PC-9 (cell line): ENCODE data around the gene TBRG4. TPM values are rescaled to one million over a fixed set of nuclear protein-coding genes. Genes with fewer than 3 reads are reported as not detected.

Experiments
- BruUV-seq: library from RNA; stranded (reverse); fragments of 400-500 nt; replicated peaks from 2 replicates; lab custom pipeline; 2021; lab: Mats Ljungman, UMichigan
- CTCF ChIA-PET: fragments of 300-600 bp; sonication (Branson Sonifier 250); formaldehyde crosslinking; loops from one replicate; lab custom pipeline; 2022; ENCODE audit warnings: antibody characterized with exemption; lab: Charles Lee
- POLR2A ChIA-PET: fragments of 300-600 bp; sonication (Branson Sonifier 250); formaldehyde crosslinking; loops from one replicate; lab custom pipeline; 2022; ENCODE audit warnings: antibody characterized with exemption; ENCODE audit not compliant: unreplicated experiment; lab: Charles Lee
- DNase-seq, 2 experiments: peaks; one replicate each; pipeline versions ENCODE4 v3.0.0 to v3.0.0-alpha.2; 2015 to 2022; ENCODE audit warnings: mixed read lengths in 1 of 2
- H2AFZ ChIP-seq: fragments of 200-600 bp; sonication (generic); 2 replicates; pipeline ENCODE4 v1.8.1; 2017; ENCODE audit warnings: antibody characterized with exemption
- H3F3A ChIP-seq: fragments of 200-600 bp; sonication (generic); 2 replicates; pipeline ENCODE4 v1.8.1; 2017; ENCODE audit warnings: antibody characterized with exemption, mild to moderate bottlenecking, low read depth; ENCODE audit not compliant: insufficient read depth
- H3K27ac ChIP-seq: fragments of 200-600 bp; sonication (generic); 2 replicates; pipeline ENCODE4 v1.6.1; 2016; ENCODE audit warnings: mixed run types
- H3K27me3 ChIP-seq: fragments of 200-600 bp; sonication (generic); 2 replicates; pipeline ENCODE4 v1.6.1; 2016; ENCODE audit warnings: low read depth, mixed run types; ENCODE audit not compliant: insufficient read depth
- H3K36me3 ChIP-seq: fragments of 200-600 bp; sonication (generic); 2 replicates; pipeline ENCODE4 v1.6.1; 2016; ENCODE audit warnings: low read depth, mixed run types
- H3K4me1 ChIP-seq: fragments of 200-600 bp; sonication (generic); replicated peaks from 2 replicates; pipeline ENCODE4 v1.6.1; 2016; ENCODE audit warnings: mixed run types; ENCODE audit not compliant: insufficient read depth
- H3K4me2 ChIP-seq: fragments of 200-600 bp; sonication (generic); 2 replicates; pipeline ENCODE4 v1.6.1; 2017; ENCODE audit warnings: mixed run types
- H3K4me3 ChIP-seq: fragments of 200-600 bp; sonication (generic); 2 replicates; pipeline ENCODE4 v1.6.1; 2016; ENCODE audit warnings: mixed run types
- H3K79me2 ChIP-seq: fragments of 200-600 bp; sonication (generic); 2 replicates; pipeline ENCODE4 v1.6.1; 2017; ENCODE audit warnings: low read depth, mixed run types
- H3K9me2 ChIP-seq: fragments of 200-600 bp; sonication (generic); 2 replicates; pipeline ENCODE4 v1.8.1; 2017; ENCODE audit warnings: mild to moderate bottlenecking; ENCODE audit not compliant: insufficient read depth
- H3K9me3 ChIP-seq: fragments of 200-600 bp; sonication (generic); 2 replicates; pipeline ENCODE4 v1.8.1; 2016; ENCODE audit warnings: low read depth; ENCODE audit not compliant: insufficient read depth
- H4K20me1 ChIP-seq: fragments of 200-600 bp; sonication (generic); 2 replicates; pipeline ENCODE4 v1.8.1; 2017; ENCODE audit not compliant: insufficient read depth
- CTCF ChIP-seq: fragments of 200-600 bp; sonication (generic); conservative IDR thresholded peaks from 2 replicates; pipeline ENCODE4 v1.6.1; 2017; ENCODE audit warnings: mixed run types, antibody characterized with exemption, mild to moderate bottlenecking, moderate library complexity
- EZH2 ChIP-seq: fragments of 200-600 bp; sonication (generic); IDR thresholded peaks from 2 replicates; pipeline ENCODE4 v1.8.0; 2017; ENCODE audit warnings: antibody characterized with exemption, low read depth
- intact Hi-C: fragments of 100-400 bp; cut with micrococcal nuclease; formaldehyde crosslinking; loops from one replicate; pipeline ENCODE4 v1.10.0; 2022; ENCODE audit not compliant: unreplicated experiment
- total RNA-seq: library from RNA; stranded (reverse); gene quantifications from 2 replicates; pipeline ENCODE4 v1.2.3, GENCODE V29; 2021

Gene TBRG4
- total RNA-seq, 1 experiment from 2014 or later: 120 TPM

- intact Hi-C loops: no loop called here
- no peak overlapping the region for H3K4me3 ChIP-seq
- peaks cover 11% of the 10 kb centered on the region for H3K4me1 ChIP-seq
- BruUV-seq: no TSS peak
- no peaks in the 10 kb centered on the region for H3K27me3 ChIP-seq
- TF ChIP-seq CTCF (no peak), EZH2 (no peak)
- DNase-seq: no peak
- H4K20me1 ChIP-seq: no peaks in the 10 kb centered on the region
- no peaks in the 10 kb centered on the region for H3K9me2 ChIP-seq
- no peaks in the 10 kb centered on the region for H3K79me2 ChIP-seq
- CTCF ChIA-PET: no interaction called here
- H3K36me3 ChIP-seq: no peaks in the 10 kb centered on the region
- POLR2A ChIA-PET: no interaction called here
- no peak overlapping the region for H2AFZ ChIP-seq
- no peak overlapping the region for H3K27ac ChIP-seq
- H3F3A ChIP-seq: peaks cover 28% of the 10 kb centered on the region; the same call in 1 of the 2 replicates
- H3K9me3 ChIP-seq: no peaks in the 10 kb centered on the region
- no peak overlapping the region for H3K4me2 ChIP-seq
Observed at GRCh38 chr7:45086331-45087065, 25.0 kb downstream of the TBRG4 start.

- Histone ChIP-seq H3K4me3 (no peak overlapping the region), H3K27me3 (no peaks in the 10 kb centered on the region), H2AFZ (no peak overlapping the region), H3K79me2 (no peaks in the 10 kb centered on the region), H3K9me3 (no peaks in the 10 kb centered on the region), H3F3A (peaks cover 26% of the 10 kb centered on the region; the same call in 1 of the 2 replicates), H4K20me1 (no peaks in the 10 kb centered on the region), H3K27ac (no peak overlapping the region), H3K9me2 (no peaks in the 10 kb centered on the region), H3K4me1 (peaks cover 11% of the 10 kb centered on the region), H3K36me3 (no peaks in the 10 kb centered on the region), H3K4me2 (no peak overlapping the region)
- ChIA-PET POLR2A (no interaction called here), CTCF (no interaction called here)
- DNase-seq: no peak
- intact Hi-C loops: no loop called here
- no TSS peak for BruUV-seq
- TF ChIP-seq CTCF (no peak), EZH2 (no peak)
Observed at GRCh38 chr7:45085619-45086200, 25.8 kb downstream of the TBRG4 start.

GRCh38 chr7:45084901-45085618, 26.4 kb downstream of the TBRG4 start:
- CTCF ChIA-PET: no interaction called here

More at GRCh38 chr7:45084901-45085618, 26.4 kb downstream of the TBRG4 start:
- Histone ChIP-seq H3K27ac (no peak overlapping the region), H3K4me3 (no peak overlapping the region), H3K9me2 (no peaks in the 10 kb centered on the region), H3K4me2 (no peak overlapping the region), H3K4me1 (peaks cover 11% of the 10 kb centered on the region), H3K27me3 (no peaks in the 10 kb centered on the region), H3K36me3 (no peaks in the 10 kb centered on the region), H2AFZ (no peak overlapping the region), H3K79me2 (no peaks in the 10 kb centered on the region), H3K9me3 (no peaks in the 10 kb centered on the region), H3F3A (peaks cover 21% of the 10 kb centered on the region; the same call in 1 of the 2 replicates), H4K20me1 (no peaks in the 10 kb centered on the region)
- intact Hi-C loops: no loop called here
- POLR2A ChIA-PET: no interaction called here
- TF ChIP-seq EZH2 (no peak), CTCF (no peak)
- DNase-seq: no peak
- no TSS peak for BruUV-seq
